Esophagus mucosa (tissue), 1 donor: ENCODE results near the gene GATA5. TPM values are rescaled to one million over a fixed set of nuclear protein-coding genes. Genes with fewer than 3 reads are reported as not detected.
A peak's percentile ranks its signal among the peaks of the same experiment; 100 is the strongest.

Experiments
- ATAC-seq: fragments of 200-7000 bp; cut with Tn5 transposase; one replicate; pipeline ENCODE4 v1.9.1; 2020
- total RNA-seq: library from RNA; stranded (reverse); gene quantifications from one replicate; pipeline ENCODE4 v1.2.4, GENCODE V29; 2023
- donor health status: DM: yes; HTN: yes; CAD: no.

GATA5 gene
- total RNA-seq, 1 donor from 2014 or later, result not detected

DNA sequence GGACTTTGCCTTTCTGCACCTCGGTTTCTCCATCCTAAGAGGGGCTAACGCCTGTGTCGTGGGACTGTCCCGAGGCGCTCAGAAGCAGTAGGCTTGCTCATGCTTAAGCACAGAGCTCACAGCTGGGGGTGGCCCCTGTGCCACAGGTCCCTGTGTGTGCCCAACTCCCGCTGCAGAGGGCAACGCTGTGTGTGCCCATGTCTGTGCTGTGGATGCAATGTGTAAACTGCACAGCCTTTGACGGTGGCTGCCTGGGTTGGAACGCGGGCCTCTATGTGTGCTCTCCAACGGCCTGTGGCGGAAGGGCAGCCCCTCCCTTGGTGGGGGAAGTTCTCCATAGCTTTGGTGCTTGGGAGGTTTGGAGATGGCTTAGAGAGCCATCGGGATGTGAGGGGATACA is 10.7 kb upstream of the GATA5 start:
- no peak for ATAC-seq

GRCh38 chr20:62485701-62486089 is 9.9 kb upstream of the GATA5 start:
- no peak for ATAC-seq

DNA sequence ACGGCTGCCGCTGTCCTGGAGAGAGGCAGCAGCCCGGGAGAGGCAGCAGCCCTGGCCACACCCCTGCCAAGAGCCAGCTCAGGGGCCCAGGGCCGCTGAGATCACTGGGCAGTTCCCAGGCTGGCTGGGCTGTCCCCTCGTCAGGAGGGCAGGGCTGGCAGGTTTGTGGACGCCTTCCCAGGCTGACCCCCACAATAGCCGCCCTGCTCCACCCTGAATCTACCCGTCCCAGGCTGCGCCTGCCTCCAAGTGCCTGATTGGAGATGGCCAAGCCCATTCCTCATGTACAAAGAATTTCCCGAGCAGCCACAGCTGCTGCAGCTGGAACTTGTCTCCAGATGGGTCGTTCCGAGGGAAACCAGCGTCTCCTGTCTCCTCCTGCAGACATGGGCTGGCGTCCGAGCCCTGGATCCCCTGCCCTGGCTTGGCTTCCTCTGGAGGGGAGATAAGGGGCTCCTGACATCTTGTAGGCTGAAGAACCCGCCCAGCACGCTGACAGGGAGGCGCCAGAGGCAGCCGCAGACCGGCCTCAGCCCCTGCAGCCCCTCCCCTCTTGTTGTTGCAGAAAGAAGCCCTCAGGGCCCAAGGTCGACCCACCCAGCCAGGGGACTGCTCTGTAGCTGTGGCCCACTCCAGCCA is 9.4 kb upstream of the GATA5 start:
- no peak for ATAC-seq

DNA sequence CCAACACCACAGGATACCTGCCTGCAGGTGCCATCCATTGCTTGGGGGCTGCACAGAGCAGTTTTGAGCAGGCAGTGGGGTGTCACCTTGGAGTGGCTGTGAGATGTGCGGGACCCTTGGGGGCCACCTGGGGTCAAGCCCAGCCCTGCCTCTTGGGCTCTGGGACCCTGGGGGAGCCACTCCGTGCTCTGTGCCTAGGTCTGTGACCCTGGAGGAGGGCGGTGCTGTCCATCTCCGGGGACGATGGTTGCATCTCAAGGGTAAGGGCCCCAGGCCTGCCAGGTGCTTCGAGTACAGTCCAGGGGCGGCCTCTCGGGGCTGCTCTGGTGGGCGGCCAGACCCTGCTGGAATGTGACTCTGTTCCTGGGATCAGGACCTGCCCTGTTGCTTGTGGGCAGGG is 8.7 kb upstream of the GATA5 start:
- ATAC-seq, result no peak

DNA sequence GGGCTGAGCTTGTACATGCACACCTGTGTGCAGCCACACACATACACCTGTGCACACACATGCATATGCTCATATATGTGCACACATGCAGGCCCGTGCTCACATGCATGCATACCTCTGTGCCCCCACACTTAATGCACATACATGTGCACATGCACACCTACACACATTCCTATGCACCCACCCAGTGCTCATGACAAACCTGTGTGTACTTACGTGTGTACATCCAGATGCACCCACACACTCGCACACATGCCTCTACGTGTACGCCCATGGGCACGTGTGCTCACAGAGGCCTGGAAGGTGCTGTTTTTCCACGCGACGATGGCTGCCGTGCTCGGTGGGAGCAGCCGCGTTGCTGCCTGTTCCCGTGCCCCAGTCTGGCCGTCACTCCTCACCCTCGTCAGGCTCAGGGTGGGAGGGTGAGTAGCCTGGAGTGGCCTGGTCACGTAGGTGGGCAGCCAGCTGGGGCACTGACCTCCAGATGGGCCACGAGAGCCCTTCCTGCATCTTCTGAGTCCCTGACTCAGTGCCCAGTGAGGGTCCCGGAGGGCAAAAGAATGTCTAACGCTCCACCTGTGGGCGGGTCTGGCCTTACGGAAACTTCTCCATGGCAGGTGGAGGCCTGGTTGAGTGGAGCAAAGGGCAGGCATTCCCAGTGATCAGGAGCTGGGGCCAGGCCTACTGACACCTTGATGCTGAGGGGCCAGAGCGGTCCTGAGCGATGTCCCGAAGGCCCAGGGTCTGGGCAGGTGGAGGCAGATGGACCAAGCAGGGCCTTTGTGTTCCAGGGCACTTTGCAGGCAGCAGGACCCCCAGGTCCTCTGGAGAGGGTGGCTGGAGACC is 8.0 kb upstream of the GATA5 start:
- ATAC-seq, result no peak

DNA sequence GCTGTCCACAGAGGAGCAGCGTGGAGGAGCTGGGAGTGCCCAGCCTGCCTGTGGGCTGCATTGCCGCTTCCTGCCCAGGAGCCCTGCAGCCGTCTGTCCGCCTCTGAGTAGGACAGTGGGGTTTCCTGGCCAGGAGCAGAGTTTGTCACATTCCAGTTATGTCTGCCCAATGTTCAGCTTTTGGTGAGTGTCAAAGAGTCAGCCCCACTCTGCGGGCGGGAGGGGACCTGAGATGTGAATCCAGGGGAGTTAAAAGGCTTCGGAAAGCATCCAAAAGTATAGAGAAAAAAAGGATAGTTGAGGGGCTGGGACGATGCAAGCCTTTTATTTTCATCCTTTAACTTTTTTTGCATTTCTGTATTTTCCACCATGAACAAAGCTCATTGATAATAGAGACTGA is 7.2 kb upstream of the GATA5 start:
- no peak for ATAC-seq

DNA sequence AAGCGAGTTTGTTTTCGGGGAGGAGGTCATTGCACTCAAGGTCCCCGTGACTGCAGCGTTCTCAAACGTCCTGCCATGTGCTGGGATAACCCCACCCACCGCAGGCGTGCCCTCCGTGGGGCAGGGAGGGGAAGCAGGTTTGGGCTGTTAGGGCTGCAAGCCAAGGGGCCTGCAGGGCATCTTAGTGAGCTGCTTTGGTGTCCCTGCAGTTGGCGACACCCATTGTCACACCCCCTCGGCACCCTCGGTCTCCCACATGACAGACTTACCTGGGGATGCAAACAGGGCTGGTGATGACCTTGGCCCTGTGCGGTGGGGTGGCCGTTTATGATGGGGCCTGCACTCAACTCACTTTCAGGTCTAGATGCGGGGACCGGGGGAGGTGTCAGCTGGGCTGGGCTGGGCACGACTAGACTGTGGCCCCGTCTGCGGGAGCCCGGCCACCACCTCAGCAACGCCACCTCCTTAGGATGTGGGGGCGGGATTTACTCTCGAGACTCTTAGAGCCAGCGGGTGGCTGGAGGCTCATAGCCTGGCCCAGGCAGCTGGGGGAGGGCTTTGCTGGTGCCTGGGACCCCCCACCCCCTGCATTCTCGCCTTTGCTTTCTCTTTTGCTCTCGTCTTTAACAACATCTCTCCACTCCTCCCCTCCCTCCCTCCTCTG is 6.5 kb upstream of the GATA5 start:
- peak; percentile 41 for ATAC-seq

GRCh38 chr20:62481425-62482145 is 5.8 kb upstream of the GATA5 start:
- no peak for ATAC-seq

DNA sequence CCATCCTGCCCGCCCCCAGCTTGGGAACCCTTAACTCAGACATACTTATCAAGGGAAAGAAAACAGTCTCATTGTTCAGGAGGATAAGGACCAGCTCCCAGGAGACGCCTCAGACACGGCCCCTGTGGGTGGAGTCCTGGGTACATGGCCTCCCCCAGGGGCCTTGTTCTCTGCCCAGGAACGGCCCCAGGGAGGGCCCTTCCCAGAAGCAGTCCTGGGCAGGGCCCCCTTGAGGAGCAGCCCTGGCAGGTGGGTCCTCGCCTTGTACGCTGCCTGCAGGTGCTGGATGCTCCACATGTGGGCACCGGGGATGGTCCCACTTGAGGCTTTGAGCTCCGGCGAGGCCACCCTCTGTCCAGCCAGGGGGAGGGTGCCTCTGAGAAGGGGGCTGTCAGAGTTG is 4.5 kb upstream of the GATA5 start:
- ATAC-seq, result no peak

DNA sequence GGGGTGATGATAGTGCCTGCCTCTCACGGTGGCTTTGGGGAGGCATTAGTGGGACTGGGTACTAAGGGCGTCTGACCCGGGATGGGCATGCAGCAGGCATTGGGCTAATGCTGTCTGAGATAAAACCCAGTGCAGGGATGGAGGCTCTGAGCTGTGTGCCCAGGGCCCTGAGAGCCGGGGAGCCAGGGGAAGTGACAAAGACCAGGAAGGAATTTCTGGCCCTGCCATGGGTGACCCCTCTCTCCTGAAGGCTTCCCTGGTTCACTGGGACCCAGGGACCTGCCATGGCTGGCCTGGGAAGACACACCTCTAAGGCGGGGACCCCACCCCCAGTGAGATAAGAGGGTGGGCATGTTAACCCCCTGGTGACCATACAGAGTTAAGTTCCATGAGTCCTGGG is 3.9 kb upstream of the GATA5 start:
- no peak for ATAC-seq

GRCh38 chr20:62479156-62479555 is 3.4 kb upstream of the GATA5 start:
- ATAC-seq, result peak; percentile 5

DNA sequence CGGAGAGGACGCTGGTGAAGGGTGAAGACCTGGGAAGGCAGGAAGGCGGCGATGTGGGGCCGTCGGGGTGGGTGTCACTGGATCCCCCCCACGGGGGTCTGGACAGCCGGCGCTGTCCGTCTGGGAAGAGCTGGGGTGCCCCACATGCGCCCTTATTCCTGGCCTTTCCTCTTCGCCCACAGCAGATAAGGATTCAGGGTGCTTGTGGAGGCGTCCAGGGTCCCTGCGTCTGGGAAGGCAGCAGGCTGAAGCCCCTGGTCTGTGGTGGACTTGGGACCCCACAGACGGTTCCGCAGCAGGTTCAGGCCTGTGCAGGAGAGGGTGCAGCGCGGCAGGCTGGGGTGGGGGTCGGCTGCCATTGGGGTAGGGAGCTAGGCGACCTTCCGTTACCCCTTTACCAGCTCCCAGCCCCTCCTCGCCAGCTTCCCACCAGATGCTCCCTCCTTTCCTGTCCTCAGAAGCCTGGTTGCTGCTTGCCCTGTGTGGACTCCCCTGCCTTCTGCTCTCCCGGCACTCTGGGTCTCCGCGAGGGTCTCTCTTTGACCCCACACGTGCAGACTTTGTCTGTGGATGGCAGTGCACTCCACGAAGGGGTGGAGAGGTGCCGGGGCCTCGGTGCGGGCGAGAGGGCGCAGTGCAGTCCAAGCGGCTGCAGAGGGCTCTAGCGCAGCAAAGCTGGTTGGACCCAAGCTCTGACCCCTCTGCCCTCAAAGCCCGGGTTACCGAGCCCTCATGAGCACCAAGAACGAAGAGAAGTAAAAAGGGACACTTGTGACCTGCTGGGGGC is 2.1 kb upstream of the GATA5 start:
- no peak for ATAC-seq

- no peak for ATAC-seq
Observed at GRCh38 chr20:62476056-62476838, 452 bp upstream of the GATA5 start.

DNA sequence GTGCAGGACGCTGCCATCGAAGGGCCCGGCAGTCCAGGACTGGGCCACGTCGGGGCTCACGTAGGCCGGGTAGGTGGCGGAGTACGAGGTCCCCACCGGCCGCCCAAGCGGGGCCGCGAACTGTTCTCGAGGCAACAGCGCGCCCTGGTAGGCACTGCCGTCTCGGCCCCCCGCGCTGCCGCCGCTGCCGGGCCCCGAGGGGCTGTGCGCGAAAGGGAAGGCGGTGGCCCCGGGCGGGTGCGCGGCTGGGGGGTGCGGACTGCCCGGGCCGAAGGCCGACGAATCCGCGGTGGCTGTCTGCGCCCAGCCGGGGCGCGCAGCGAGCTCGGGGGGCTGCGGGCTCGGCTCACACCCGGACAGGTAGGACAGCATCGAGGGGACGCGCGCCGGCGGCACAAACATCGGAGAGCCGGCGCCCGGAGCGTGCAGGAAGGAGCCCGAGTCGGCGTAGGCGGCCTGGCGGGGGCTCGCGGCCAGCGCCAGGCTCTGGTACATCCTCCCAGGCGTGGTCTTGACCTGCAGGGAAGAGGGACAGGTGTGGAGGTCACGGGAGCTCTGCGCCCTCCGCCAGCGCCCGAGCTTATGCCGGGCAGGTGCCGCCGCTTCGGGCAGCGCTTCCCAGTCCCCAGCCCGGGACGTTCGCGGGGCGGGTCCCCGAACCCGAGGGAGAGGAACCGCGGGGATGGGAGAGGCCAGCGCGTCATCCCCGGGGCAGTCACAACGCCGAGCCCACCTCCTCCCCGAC is 596 bp downstream of the GATA5 start:
- ATAC-seq, result no peak

- no peak for ATAC-seq
Observed at GRCh38 chr20:62474604-62475026, 1.2 kb downstream of the GATA5 start.

GRCh38 chr20:62473717-62474603 is 1.8 kb downstream of the GATA5 start:
- no peak for ATAC-seq

GRCh38 chr20:62472941-62473585 is 2.7 kb downstream of the GATA5 start:
- no peak for ATAC-seq

DNA sequence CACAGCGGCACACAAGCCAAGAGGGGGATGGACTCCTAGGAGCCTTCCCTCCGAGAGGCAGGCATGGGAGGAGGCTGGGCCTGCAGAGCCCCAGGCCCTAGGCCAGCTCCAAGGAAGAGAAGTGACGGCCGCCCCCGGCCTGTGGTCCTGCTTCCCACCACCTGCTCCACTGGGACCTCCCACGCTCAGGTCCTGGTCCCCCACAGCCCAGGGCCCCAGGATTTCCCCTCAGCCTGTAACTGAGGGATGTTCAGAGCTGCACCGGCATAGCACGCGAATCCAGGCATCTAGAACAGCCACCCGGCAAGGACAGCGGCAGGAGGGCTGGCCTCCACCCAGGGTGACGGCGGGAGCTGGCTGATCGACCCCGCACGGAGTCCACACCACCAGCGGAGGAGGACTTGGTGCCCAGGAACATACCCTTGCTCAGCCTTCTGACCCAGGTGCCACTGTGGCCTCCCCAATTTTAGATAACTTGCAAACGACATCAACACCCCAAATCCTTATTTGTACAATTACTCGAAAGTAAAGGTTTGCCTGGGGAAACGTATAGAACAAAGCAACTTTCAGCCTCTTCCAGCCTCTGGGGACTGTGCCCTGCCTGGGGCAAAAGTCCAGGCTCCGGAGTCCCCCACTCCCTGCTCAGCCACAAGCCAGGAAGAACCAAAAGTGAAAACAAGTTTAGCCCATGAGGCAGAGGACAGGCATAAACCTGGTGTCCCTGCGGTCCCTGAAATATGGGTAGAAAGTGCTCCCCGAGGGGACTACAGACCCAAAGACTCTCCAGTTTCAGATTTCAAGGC is 3.5 kb downstream of the GATA5 start:
- no peak for ATAC-seq
